ENCODE measurements around the gene LRP1B.

DNA sequence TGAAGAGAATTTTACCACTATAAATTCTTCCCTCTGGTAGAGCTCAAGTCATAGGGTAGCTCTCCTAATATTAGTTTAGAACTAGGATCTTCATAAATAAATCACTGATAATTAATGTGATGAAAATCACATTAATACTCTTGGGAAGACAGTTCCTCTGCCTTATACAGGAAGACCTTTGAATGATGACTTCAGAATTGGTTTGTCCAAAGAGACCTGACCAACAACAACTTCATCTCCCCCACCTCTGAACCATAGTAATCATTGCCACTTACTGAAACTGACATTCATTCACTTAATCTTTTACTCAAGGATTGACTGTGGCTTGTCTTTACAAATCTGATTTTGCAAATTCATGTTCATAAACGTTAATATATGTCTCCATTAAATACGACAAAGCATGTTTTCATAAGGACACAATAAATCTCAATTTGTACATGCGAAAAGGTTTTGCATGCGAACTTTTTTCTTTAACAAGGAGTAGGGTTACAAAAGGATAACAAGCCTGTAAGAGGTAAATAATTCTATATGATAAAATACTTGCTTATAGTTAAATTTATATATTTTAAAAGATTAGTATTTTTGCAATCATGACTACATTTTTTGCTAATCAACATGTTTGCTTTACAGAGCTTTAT is 61.4 kb downstream of the LRP1B start:
- TF ChIP-seq, protein P1, sequence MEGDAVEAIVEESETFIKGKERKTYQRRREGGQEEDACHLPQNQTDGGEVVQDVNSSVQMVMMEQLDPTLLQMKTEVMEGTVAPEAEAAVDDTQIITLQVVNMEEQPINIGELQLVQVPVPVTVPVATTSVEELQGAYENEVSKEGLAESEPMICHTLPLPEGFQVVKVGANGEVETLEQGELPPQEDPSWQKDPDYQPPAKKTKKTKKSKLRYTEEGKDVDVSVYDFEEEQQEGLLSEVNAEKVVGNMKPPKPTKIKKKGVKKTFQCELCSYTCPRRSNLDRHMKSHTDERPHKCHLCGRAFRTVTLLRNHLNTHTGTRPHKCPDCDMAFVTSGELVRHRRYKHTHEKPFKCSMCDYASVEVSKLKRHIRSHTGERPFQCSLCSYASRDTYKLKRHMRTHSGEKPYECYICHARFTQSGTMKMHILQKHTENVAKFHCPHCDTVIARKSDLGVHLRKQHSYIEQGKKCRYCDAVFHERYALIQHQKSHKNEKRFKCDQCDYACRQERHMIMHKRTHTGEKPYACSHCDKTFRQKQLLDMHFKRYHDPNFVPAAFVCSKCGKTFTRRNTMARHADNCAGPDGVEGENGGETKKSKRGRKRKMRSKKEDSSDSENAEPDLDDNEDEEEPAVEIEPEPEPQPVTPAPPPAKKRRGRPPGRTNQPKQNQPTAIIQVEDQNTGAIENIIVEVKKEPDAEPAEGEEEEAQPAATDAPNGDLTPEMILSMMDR (IDR thresholded peaks at IDR 0.05; ENCODE audit: borderline replicate concordance, extremely low read depth, low read length, poor library complexity, severe bottlenecking) = no peak
- no peak for TF ChIP-seq EZH2 (IDR thresholded peaks at IDR 0.05; ENCODE audit: borderline replicate concordance, low read depth, low read length, severe bottlenecking)

Data from DND-41 (cell line).